ENCODE data around the gene CENPP.
"Not testable (repeated sequence)": the region's sequence is repeated elsewhere in the genome, so short reads cannot be mapped to it uniquely, and the experiment has no call there.

Gene CENPP

DNA sequence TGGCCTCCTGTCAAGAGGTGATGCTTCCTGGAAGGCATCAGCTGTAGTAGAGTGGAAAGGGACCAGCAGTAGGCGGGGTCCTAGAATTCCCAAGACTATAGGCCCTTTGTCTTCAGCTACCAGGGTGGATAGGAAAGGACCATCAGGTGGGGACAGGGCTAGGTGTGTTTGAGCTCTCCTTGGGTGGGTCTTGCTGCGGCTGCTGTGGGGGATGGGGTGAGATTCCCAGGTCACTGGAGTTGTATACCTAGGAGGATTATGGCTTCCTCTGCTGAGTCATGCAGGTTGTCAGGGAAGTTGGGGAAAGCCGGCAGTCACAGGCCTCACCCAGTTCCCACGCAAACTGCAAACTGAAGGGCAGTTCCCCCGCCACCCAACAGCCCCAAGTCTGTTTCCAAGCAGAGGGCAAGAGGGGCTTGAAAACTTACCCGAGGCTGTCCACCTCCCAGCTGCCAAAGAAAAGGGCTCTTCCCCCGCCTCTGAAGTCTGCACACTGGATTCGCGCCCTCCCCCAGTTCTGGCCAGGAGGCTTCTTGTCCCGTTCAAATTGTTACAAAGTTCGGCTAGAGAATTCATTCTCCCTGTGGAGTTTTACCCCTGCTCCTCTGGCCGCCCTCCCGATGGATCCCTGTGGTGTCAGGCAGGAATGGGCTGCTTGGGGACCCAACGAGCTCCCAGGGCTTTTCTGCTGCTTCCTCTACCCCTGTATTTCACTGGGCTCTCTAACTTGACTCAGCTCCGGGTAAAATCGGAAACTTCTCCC is 233.0 kb downstream of the CENPP start:
- DNase-seq, result no peak

DNA sequence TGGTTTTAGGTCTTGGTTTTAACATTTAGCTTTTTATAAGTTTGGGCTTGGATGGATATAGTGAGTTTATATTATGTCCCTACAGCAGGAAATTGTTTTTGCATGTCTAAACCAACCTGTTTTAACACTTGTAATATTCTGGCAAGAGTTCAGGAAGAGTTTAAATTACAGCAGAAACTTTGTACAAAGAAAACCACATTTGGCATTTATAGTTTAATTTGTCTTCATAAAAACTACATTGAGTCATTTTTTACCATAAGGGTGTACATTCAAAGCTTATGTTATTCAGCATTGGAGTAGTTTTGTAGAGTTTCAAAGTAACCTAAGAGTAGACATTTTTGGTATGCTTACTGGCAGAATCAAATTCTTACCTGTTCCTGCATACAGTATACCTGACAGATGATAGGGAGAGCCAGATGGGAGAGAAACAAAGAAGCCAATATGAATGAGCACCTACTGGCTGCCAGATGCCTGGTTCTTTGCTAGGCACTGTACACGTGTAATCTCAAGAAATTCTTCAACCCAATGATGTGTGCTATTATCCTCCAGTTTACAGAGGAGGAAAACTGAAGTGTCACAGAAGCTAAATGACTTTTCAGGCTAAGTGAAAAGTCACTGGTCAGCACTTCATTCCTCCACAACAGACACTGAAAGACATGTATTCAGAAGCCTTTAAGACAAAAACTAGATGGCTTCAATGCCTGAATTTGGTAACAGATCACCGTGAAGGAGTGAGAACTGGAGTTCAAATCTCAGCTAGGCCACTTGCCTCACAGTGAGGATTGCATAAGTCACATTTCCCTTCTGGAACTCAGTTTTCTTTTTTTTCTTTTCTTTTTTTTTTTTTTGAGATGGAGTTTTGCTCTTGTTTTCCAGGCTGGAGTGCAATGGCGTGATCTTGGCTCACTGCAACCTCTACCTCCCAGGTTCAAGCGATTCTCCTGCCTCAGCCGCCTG is 235.9 kb downstream of the CENPP start:
- DNase-seq, result no peak

DNA sequence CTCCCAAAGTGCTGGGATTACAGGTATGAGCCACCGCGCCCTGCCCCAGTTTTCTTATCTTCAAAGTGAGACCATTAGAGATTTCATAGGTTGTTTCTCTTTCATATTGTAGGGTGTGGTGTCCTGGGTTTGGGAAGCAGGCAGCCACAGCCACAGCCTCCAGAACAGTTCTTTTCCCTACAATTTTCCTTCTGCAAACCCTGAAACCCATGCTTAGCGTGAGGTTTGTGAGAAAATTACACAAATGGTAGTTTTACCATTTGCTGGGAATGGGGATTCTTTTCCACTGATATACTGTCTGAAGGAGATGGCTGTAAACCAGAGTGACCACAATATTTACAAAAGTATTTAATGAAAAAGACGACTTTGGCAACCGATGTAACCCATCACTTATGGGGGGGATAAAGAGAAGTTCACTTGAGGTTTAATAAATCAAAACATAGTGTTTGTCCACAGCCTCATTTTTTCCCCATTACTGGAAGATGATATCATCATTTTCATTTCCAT is 236.8 kb downstream of the CENPP start:
- DNase-seq, result no peak

DNA sequence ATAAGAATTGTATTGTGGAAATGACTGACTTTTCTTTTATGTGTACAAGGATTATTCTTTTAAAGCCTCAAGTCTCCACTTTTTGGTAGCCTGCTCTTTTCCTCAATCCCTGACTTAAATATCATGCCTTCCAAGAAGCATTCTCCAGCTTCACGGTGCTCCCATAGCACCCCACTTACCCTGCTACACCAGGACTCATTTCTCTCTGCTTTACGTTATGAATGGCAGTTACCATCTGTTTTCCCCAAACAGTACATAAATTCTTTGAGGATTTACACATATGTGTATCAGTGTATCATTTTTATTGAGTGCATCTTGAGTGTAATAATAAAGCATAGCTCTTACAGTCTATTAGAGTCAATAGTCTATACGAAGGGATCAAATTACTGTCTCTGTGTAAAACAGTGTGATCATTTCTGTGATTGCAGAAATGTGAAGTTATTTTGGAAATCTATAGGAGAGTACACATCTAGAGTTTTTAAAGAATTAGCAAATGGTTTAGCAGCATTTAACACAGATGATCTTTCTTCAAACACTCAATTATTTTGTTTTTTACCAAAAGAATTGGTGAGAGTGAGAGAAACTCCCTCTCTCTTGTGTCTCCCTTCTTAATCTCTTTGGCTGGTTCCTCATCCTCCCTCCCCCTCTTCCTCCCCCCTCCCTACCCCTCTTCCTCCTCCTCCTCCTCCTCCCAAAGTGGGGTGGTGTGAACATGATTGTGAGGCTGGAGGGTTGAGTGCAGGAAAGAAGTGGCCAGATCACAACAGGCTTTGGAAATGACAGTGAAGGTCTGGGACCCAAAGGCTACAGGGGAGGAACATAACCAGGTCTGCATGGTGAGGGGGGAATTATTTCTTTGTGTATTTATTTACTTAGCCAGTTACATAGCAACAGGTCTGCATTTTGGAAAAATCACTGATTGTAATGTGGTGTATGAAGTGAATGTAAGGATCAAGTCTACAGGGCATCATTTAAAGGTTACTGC is 237.7 kb downstream of the CENPP start:
- DNase-seq, result no peak

DNA sequence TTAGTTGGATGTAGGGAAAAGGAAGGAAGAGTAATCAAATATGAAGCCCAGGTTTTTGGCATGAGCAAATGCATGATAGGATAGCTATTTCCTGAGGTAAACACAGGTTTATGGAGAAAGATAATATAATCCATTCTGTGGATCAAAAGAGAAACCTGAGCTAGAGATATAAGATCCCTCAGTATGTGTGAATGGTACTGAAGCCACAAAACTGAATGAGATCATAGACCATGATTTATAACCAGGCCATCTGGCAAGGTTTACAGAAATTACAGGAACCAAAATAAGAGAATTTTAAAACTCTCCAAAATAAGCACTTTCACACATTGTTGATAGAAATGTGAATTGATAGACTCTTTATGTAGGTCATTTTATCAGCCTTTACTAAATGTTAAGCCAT is 238.8 kb downstream of the CENPP start:
- no peak for DNase-seq

DNA sequence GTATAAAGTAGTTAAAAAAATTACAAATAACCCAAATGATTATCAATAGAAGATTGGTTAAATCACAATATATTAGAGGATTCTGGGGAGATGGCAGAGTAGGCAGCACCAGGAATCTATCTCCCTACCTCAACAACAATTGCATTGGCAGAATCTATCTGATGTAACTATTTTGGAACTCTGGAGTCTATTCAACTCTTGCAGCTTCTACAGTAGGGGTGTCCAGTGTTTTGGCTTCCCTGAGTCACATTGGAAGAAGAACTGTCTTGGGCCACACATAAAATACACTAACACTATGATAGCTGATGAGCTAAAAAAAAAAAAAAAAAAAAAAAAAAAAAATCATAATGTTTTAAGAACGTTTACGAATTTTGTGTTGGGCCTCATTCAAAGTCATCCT is 239.2 kb downstream of the CENPP start:
- no peak for DNase-seq

DNA sequence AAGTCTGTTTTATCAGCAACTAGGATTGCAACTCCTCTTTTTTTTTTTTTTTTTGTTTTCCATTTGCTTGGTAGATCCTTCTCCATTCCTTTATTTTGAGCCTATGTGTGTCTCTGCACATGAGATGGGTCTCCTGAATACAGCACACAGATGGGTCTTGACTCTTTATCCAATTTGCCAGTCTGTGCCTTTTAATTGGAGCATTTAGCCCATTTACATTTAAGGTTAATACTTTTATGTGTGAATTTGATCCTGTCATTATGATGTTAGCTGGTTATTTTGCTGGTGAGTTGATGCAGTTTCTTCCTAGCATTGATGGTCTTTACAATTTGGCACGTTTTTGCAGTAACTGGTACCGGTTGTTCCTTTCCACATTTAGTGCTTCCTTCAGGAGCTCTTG is 246.1 kb downstream of the CENPP start:
- not testable (repeated sequence) for DNase-seq

DNA sequence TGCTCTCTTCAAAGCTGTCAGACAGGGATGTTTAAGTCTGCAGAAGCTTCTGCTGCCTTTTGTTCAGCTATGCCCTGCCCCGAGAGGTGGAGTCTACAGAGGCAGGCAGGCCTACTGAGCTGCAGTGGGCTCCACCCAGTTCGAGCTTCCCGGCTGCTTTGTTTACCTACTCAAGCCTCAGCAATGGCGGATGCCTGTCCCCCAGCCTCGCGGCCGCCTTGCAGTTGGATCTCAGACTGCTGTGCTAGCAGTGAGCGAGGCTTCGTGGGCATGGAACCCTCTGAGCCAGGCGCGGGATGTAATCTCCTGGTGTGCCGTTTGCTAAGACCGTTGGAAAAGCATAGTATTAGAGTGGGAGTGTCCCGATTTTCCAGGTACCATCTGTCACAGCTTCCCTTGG is 247.9 kb downstream of the CENPP start:
- not testable (repeated sequence) for DNase-seq

DNA sequence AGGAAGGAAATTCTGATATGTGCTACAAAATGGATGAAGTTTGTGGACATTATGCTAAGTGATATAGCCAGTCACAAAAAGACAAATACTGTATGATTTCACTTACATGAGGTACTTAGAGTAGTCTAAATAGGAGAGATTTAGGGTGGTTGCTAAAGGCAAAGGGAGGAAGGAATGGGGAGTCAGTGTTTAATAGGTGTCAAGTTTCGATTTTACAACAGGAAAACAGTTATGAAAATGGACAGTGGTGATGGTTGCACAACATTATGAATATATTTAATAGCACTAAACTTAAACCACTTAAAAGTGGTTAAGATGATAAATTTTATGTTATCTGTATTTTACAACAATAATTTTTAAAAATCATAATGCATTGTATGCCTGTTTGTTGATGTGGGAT is 250.4 kb downstream of the CENPP start:
- DNase-seq, result no peak

DNA sequence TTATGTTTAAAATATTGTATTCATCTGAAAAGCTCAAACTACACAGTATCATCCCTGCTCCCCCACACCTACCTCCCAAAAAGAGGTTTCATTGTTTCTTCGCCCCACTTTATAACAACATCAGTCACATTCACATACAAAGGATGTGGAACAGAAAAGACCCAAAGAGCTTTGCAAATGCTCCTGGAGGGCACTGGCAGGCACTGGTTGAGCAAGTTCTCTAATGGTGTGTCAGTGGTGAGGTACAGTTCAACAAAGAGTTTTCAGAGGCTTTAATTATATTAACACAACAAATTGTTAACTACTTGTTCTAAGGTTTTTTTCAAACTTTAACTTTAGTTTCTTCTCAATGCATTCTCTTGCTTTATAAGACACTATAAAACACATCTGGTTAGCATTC is 264.2 kb downstream of the CENPP start:
- no peak for DNase-seq

DNA sequence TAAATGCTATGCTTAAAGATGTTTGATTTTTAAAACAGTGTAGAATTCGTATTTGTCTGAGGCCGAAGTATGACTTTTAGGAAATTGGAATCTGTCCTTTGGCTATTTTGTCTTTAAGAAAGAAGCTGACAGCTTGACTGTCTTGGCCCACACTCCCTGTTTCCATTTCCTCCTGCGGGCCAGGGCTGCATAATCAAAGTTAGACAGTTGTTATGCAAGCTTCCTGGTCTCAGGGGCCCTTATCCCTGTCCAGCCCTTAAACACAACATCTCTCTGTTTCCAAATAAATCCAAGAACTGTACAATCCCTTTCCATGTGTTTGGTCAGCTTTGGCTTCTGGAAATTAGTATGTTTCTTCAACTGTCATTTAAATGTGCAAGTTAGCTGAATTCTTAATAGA is 264.6 kb downstream of the CENPP start:
- no peak for DNase-seq

DNA sequence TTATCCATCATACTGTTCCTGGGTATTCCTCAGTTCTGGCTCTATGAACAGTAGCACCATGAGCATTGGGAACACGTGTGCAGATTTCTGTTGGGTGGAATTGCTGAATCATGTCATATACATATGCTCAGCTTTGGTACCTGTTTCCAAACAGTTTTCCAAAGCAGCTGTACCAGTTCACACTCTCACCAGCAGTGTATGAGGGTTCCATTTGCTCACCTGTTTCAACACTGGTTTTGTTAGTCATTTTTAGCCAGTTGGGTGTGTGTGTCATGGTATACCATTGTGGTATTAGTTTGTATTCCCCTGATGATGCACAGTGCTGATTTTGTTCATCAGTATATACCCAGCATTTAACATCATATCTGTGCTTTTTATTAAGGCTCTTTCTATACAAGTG is 266.8 kb downstream of the CENPP start:
- no peak for DNase-seq

DNA sequence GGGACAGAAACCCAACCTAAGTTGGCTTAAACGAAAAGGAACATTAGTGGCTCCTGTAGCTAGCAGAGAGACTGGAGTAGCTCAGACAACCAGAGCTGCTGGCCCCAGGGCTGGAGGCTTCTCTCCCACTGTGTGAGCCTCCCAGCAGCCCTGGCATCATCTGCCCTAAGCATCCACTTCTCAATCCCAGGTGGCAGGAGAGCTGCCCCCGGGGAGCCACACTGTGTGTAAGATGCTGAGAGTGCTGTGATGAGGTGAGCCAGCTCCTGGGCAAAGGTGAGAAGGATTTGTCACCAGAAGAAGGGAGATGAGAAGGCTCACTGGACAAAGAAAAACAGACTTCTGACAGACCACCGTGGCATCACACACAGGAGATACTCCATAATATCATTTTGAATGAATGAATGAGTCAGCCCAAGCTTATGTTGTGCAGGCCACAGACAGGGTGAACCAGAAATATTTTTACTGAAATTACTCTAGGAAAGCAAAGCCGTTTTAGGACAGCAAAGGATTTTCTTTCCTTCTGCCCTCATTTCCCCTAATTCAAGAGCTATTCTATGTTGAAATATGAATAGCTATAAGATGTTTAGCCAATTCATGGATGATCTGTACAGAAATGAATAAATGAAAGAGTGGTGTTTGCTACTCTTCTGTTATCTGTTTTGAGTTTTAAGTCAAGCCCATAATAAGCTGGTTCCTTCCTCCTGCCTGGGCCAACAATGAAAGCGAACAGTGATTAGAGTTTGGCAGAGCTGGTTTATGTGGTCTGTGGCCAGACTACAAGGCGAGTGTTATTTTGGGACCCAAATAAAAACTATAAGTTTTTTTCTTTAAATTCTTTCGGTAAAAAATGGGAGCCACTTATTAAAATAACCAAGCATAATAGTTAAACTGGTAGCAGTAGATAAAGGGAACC is 267.5 kb downstream of the CENPP start:
- no peak for DNase-seq

DNA sequence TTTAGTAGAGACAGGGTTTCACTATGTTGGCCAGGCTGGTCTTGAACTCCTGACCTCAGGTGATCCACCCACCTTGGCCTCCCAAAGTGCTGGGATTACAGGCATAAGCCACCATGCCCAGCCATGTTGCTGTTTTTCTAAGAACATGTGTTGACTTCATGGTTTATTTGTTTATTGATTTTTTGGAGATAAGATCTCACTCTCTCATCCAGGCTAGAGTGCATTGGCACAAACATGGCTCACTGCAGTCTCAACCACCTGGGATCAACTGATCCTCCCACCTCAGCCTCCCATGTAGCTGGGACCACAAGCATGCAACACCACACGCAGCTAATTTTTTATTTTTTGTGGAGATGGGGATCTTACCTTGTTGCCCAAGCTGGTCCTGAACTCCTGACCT is 269.3 kb downstream of the CENPP start:
- not testable (repeated sequence) for DNase-seq

DNA sequence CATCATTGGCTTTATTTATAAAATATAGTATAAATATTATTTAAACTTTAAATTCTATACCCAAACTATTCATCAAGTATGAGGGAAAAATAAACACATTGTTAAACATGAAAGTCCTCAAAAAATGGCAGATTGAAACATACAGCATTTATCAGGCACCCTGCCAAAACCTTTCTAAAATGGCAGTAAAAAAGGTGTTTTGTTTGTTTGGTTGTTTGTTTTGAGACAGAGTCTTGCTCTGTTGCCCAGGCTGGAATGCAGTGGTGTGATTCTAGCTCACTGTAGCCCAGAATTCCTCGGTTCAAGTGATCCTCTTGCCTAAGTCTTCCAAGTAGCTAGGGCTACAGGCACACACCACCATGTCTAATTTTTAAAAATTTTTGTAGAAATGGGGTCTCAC is 270.2 kb downstream of the CENPP start:
- DNase-seq, result no peak

DNA sequence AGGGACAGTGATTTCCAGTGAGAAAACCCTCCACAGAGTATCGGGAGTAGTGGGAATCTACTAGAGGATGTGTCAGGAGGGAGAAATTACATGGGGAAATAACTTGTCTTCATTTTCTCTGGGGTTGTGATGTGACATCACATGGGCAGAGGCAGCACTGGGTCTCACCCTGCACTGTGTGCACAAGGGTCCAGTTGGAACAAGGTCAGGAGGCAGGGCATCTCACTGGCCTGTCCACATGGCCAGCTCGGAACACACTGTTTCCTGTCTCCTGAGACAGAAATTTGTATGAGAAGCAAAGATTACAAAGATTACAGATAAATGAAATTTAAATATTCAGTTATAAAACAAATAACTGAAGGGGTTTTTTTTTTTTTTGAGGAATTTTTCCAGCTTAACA is 272.6 kb downstream of the CENPP start:
- no peak for DNase-seq

DNA sequence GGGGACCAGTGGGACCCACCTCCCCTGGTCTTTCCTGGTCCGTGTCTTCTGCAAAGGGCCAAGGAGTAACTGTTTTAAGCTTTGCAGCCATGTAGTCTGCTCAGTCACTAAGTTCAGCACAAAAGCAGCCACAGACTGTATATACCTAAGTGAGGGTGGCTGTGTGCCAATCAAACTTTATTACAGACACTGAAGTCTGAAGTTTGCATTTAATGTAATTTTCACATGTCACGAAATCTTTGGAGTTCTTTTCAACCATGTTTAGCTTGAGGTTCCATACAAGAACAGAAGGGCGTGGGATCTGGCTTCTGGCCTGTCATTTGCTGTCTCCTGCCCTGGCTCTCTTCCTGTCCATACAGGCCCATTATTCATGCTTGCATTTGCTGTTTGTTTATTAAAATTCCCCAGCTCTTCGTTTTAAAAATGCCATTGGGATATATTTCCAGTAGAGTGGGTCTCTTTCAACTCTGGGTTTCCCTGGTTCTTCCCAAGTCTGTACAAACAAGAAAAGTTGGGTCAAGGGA is 274.2 kb downstream of the CENPP start:
- DNase-seq, result no peak

DNA sequence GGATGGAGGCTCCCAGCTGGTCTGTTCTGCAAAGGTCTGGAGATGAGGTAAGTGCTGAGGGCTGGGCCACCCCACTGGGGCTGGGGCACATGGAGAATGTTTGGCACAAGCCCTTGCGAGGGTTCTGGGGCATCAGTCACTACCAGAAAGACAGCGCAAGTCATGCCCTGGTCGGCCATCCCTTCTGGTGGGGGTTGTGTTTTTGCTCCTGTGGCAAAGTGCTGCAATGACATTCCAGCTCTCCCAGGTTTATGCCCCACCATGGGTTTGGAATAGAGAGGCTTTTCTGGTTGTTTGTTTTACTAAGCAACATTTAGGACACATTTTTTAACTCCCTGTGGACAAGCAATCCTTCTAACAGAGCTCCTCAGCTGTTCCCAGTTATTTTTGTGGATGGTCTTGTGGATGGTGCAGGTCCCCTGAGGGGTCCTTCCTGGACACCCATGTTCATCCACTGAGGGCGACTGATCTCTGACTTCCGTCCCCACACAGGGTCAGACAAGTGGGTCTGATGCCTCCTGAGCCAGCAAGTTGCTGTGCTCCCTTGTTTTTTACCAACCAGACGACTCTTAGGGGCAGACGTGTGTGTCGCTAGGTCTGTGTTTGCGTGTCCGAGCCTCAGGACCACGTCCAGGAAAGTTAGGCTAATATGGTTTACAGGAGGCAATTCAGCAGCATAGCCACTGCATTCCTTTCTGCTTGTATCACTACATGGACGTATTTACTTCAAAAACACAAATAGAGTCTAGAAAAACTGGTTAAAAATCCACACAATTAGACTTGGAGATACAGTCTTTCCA is 274.9 kb downstream of the CENPP start:
- no peak for DNase-seq

DNA sequence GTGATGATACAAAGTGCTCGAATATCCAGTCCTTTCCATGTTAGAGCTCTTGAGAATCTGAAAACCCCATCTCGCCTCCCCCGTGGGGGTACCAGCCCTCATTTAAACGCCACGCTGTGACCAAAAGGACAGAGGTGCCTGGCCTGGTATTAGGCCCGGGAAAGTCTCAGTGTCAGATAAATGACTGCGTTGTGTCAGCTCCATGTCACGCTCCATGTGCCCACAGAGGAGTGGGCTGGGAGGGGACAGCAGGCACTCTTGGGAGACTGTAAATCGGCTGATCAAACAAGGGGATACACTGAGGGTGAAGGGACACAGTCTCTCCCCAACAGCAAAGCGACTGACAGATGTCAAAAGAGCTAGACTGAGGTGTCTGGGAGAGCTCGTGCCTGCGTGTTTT is 275.7 kb downstream of the CENPP start:
- DNase-seq, result no peak

DNA sequence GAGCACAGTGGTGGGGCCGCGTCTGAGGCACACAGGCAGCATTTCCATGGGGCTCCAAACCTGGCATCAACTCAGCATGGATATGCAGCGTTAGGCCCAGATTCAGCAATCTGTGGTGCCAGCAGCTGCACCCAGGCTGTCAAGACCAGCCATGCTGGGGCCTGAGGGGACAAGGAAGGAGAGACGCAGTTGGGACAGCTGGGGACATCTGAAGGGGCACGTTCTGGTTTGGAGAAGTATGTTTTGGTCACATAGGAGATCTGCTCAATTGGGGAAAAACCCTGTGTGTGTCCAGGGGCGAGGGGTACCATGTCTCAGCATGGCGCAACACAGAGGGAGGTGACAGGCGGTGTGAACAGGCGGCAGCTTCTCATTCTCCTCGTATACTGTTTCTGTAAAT is 276.7 kb downstream of the CENPP start:
- no peak for DNase-seq
